B cell (primary cell): ENCODE results near the gene CLCN7. TPM values are rescaled to one million over a fixed set of nuclear protein-coding genes. Genes with fewer than 3 reads are reported as not detected.

Source experiments
- ATAC-seq: fragments of 200-7000 bp; cut with Tn5 transposase; one replicate; pipeline ENCODE4 v1.10.0; 2021; ENCODE audit warnings: low read depth, mild to moderate bottlenecking, moderate number of reproducible peaks, moderate library complexity
- CTCF ChIA-PET: fragments of 350-600 bp; sonication (Branson Sonifier 250); formaldehyde crosslinking; loops from one replicate; lab custom pipeline; 2021; ENCODE audit warnings: antibody characterized with exemption, inconsistent platforms; lab: Charles Lee
- POLR2A ChIA-PET: fragments of 350-600 bp; sonication (Branson Sonifier 250); formaldehyde crosslinking; loops from one replicate; lab custom pipeline; 2021; ENCODE audit warnings: antibody characterized with exemption; lab: Charles Lee
- DNase-seq: peaks from one replicate; pipeline ENCODE4 v3.0.0; 2013
- H2AFZ ChIP-seq: 2 replicates; pipeline ENCODE4 v1.6.1; 2012; ENCODE audit warnings: mild to moderate bottlenecking, low read depth, low read length; ENCODE audit not compliant: insufficient read depth, poor library complexity, severe bottlenecking
- H3K27ac ChIP-seq, 2 donors: 1 replicate in 1 of 2; 2 replicates in 1 of 2; pipeline ENCODE4 v1.5.1; 2012 to 2013; ENCODE audit warnings: low read length in 2 of 2, mild to moderate bottlenecking in 2 of 2, moderate library complexity in 1 of 2
- H3K27me3 ChIP-seq, 4 experiments: fragments of 200-600 bp in 1 of 4; sonication (generic) in 1 of 4; replicated peaks in 1 of 4; 1 replicate in 2 of 4; 2 replicates in 2 of 4; pipeline versions ENCODE4 v1.6.1 to v1.7.0; 2013 to 2016; ENCODE audit warnings: low read length in 3 of 4, mild to moderate bottlenecking in 2 of 4, mixed read lengths in 1 of 4, moderate library complexity in 1 of 4; ENCODE audit not compliant: insufficient read depth in 4 of 4, control insufficient read depth in 3 of 4; ENCODE audit errors: control extremely low read depth in 1 of 4
- H3K36me3 ChIP-seq, 2 experiments: replicated peaks in 1 of 2; 1 replicate in 1 of 2; 2 replicates in 1 of 2; pipeline versions ENCODE4 v1.6.1 to v1.7.1; 2013; ENCODE audit warnings: low read length in 1 of 2; ENCODE audit not compliant: insufficient read depth in 2 of 2, control insufficient read depth in 1 of 2; ENCODE audit errors: control extremely low read depth in 1 of 2, extremely low read depth in 1 of 2
- H3K4me1 ChIP-seq, 2 donors: fragments of 200-600 bp in 1 of 2; sonication (generic) in 1 of 2; 1 replicate in 1 of 2; 2 replicates in 1 of 2; pipeline versions ENCODE4 v1.5.1 to v1.6.1; 2013 to 2017; ENCODE audit warnings: low read length in 2 of 2; ENCODE audit not compliant: control insufficient read depth in 2 of 2, insufficient read depth in 2 of 2
- H3K4me2 ChIP-seq: replicated peaks from 2 replicates; pipeline ENCODE3; 2012; ENCODE audit warnings: mild to moderate bottlenecking, low read depth, low read length; ENCODE audit not compliant: poor library complexity, severe bottlenecking
- H3K4me3 ChIP-seq, 5 experiments: fragments of 200-600 bp in 1 of 5; sonication (generic) in 1 of 5; 1 replicate in 3 of 5; 2 replicates in 2 of 5; pipeline versions ENCODE4 v1.5.1 to v1.7.0; 2011 to 2016; ENCODE audit warnings: low read length in 4 of 5, mild to moderate bottlenecking in 4 of 5, low read depth in 2 of 5, control low read depth in 1 of 5, moderate library complexity in 1 of 5; ENCODE audit not compliant: insufficient read depth in 1 of 5; ENCODE audit errors: control extremely low read depth in 1 of 5, extremely low read depth in 1 of 5
- H3K79me2 ChIP-seq: fragments of 200-600 bp; sonication (generic); one replicate; pipeline ENCODE4 v1.6.0; 2016; ENCODE audit warnings: low read length; ENCODE audit not compliant: control insufficient read depth, insufficient read depth
- H3K9ac ChIP-seq: fragments of 200-600 bp; sonication (generic); 2 replicates; pipeline ENCODE4 v1.6.1; 2017; ENCODE audit warnings: mild to moderate bottlenecking, low read length, moderate library complexity
- H3K9me3 ChIP-seq, 3 donors: one replicate each; pipeline versions ENCODE4 v1.6.1 to v1.7.1; 2013; ENCODE audit warnings: low read length in 2 of 3; ENCODE audit not compliant: control insufficient read depth in 2 of 3, insufficient read depth in 1 of 3; ENCODE audit errors: control extremely low read depth in 1 of 3
- H4K20me1 ChIP-seq: 2 replicates; pipeline ENCODE4 v1.6.0; 2012; ENCODE audit warnings: mild to moderate bottlenecking, low read length; ENCODE audit not compliant: insufficient read depth, control insufficient read depth, poor library complexity, severe bottlenecking
- H3K27ac Mint-ChIP-seq: one replicate; pipeline ENCODE4 v1.8.0; 2021; ENCODE audit warnings: mixed read lengths
- H3K27me3 Mint-ChIP-seq: one replicate; pipeline ENCODE4 v1.8.0; 2021; ENCODE audit warnings: mixed read lengths
- H3K4me1 Mint-ChIP-seq: one replicate; pipeline ENCODE4 v1.8.0; 2021; ENCODE audit warnings: mixed read lengths
- H3K4me3 Mint-ChIP-seq: one replicate; pipeline ENCODE4 v1.8.0; 2021; ENCODE audit warnings: mixed read lengths
- H3K9me3 Mint-ChIP-seq: one replicate; pipeline ENCODE4 v1.8.0; 2022; ENCODE audit warnings: mixed read lengths; ENCODE audit not compliant: insufficient read depth
- EZH2 ChIP-seq: IDR thresholded peaks from 2 replicates; pipeline ENCODE4 v1.6.1; 2012; ENCODE audit warnings: borderline replicate concordance, low read depth, mild to moderate bottlenecking, moderate library complexity, low read length; ENCODE audit not compliant: insufficient read depth, poor library complexity, severe bottlenecking
- WGBS: methylation state at CpG from one replicate; pipeline ENCODE4 v1.1.5; 2013; ENCODE audit warnings: missing lambda C conversion rate; ENCODE audit not compliant: insufficient coverage; 5-methylcytosine and 5-hydroxymethylcytosine counted together
- intact Hi-C: fragments of 100-400 bp; cut with micrococcal nuclease; formaldehyde crosslinking; loops from one replicate; pipeline ENCODE4 v1.10.0; 2022
- polyA plus RNA-seq: library from polyadenylated mRNA; depleted of rRNA; stranded (reverse); fragments of >200 nt; gene quantifications from 2 replicates; pipeline ENCODE4 v1.2.3, GENCODE V29; 2012
- total RNA-seq, 2 donors: library from RNA; stranded (reverse); fragments of 120-200 nt in 1 of 2; gene quantifications; 1 replicate in 1 of 2; 2 replicates in 1 of 2; pipeline versions ENCODE4 v1.2.3 to v1.2.4, GENCODE V29; 2013 to 2022
- TF ChIP-seq, protein P1 (sequence below): fragments of 200-600 bp; IDR thresholded peaks from one replicate; pipeline ENCODE4 v1.8.0; 2022; ENCODE audit warnings: antibody characterized with exemption, mild to moderate bottlenecking

The CLCN7 gene
- total and polyA plus RNA-seq, 2 donors (not counting 1 experiment from before 2014, with no cell fraction given), result 215 to 274 TPM

DNA sequence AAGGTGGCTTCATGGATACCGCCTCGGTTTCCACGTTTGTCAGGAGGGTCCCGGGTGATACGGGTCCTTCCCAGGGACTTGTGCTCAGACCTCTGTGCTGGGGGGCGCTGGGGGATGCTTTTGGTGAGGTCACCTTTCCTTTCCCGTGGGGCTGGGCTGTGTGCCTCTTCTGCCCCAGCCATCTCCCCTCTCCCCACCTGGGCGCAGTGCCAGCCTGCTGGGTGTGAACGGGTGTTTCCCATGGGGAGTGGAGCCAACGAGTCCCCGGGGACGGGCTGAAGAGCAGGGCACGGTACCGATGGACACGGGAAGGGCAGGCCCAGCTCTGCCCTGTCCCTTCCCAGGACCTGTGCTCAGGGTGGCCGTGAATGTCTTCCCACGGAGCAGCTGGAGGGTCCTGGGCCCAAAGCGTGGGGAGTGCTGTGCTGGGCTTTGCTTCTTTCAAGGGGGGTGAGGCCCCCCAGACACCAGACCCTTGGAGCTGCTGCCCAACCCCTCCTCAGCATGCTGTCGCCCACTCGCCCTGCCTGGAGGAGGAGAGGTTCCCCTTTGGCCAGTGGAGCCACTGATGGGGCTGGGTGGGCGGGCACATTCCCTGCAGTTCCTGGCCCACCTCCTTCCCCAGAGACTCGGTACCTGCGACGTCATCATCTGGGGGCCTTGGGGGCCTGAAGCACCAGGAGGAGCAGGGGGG is 33.8 kb upstream of the CLCN7 start:
- Histone ChIP-seq H3K9me3 (peaks cover 0 to 3% (median 0%) of the 10 kb centered on the region in 3 donors), H3K27me3 (no peaks in the 10 kb centered on the region), H4K20me1 (no peaks in the 10 kb centered on the region), H2AFZ (no peak overlapping the region), H3K4me3 (no peak overlapping the region), H3K4me1 (no peaks in the 10 kb centered on the region), H3K9ac (no peak overlapping the region), H3K36me3 (peaks cover 0 to 21% of the 10 kb centered on the region in 2 experiments), H3K79me2 (no peaks in the 10 kb centered on the region), H3K4me2 (no peak overlapping the region), H3K27ac (no peak overlapping the region)
- intact Hi-C loops, result no loop called here
- H3K27me3 Mint-ChIP-seq, result no peaks in the 10 kb centered on the region
- H3K27ac Mint-ChIP-seq, result no peak overlapping the region
- POLR2A ChIA-PET, result no interaction called here
- TF ChIP-seq EZH2, result no peak
- TF ChIP-seq, protein P1, sequence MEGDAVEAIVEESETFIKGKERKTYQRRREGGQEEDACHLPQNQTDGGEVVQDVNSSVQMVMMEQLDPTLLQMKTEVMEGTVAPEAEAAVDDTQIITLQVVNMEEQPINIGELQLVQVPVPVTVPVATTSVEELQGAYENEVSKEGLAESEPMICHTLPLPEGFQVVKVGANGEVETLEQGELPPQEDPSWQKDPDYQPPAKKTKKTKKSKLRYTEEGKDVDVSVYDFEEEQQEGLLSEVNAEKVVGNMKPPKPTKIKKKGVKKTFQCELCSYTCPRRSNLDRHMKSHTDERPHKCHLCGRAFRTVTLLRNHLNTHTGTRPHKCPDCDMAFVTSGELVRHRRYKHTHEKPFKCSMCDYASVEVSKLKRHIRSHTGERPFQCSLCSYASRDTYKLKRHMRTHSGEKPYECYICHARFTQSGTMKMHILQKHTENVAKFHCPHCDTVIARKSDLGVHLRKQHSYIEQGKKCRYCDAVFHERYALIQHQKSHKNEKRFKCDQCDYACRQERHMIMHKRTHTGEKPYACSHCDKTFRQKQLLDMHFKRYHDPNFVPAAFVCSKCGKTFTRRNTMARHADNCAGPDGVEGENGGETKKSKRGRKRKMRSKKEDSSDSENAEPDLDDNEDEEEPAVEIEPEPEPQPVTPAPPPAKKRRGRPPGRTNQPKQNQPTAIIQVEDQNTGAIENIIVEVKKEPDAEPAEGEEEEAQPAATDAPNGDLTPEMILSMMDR, result no peak
- WGBS, result 92% methylated on average over 18 of the region's 24 CpGs
- DNase-seq, result no peak
- no peaks in the 10 kb centered on the region for H3K4me1 Mint-ChIP-seq
- CTCF ChIA-PET, result no interaction called here
- H3K4me3 Mint-ChIP-seq, result no peak overlapping the region
- H3K9me3 Mint-ChIP-seq, result no peaks in the 10 kb centered on the region
- ATAC-seq, result no peak

DNA sequence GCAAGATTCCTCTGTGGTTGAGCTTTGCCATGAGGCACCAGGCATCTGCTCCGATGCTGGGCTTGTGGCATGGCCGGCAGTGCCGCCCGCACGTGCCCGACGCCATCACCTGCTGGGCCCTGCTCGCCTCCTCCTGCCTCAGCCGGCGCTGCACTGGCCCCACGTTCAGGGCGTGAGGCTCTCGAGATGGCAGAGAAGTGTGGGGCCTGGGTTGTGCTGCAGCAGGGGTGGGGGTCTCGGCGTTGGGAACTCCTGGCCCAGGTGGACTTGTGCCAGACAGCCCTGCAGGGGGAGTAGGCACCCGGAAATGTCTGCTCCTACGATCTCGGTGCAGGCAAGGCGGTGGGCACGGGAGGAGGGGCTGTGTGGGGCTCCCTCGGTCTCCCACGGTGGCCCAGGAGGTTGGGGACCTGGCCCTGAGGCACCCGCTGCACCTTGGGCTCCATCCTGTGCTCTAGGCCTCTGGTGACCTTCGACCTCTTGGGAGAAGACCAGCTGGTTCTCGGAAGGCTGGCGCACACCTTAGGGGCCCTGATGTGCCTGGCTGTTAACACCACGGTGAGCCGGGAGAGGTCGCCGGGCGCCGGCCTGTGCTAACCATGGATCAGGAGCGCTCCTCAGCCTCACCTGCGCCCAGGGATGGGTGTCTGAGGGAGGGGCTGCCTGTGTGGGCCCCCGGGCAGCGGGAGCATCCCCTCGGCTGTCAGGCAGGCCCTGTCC is 31.8 kb upstream of the CLCN7 start:
- H3K79me2 ChIP-seq, result peaks cover 4% of the 10 kb centered on the region
- H3K36me3 ChIP-seq, result peaks cover 0 to 40% of the 10 kb centered on the region in 2 experiments
- H4K20me1 ChIP-seq, result no peaks in the 10 kb centered on the region
- no peaks in the 10 kb centered on the region for H3K9me3 Mint-ChIP-seq
- H3K27ac Mint-ChIP-seq, result no peak overlapping the region
- H2AFZ ChIP-seq, result no peak overlapping the region
- no peak overlapping the region for H3K9ac ChIP-seq
- ChIA-PET CTCF (no interaction called here), POLR2A (no interaction called here)
- H3K4me3 ChIP-seq, result no peak overlapping the region
- no peak for DNase-seq
- no peak overlapping the region for H3K4me3 Mint-ChIP-seq
- no peaks in the 10 kb centered on the region for H3K4me1 ChIP-seq
- no peak overlapping the region for H3K4me2 ChIP-seq
- no peak for ATAC-seq
- TF ChIP-seq, protein P1, result no peak
- no peak for TF ChIP-seq EZH2
- no peaks in the 10 kb centered on the region for H3K27me3 Mint-ChIP-seq
- no peaks in the 10 kb centered on the region for H3K27me3 ChIP-seq
- no peak overlapping the region for H3K27ac ChIP-seq
- peaks cover 0 to 6% (median 0%) of the 10 kb centered on the region in 3 donors for H3K9me3 ChIP-seq
- no peaks in the 10 kb centered on the region for H3K4me1 Mint-ChIP-seq
- intact Hi-C loops, result no loop called here
- WGBS, result 97% methylated on average over 37 of the region's 37 CpGs
